RKO (cell line): ENCODE results near the gene NDUFB10.

Experiments used
- DNase-seq: peaks from one replicate; pipeline ENCODE4 v3.0.0-alpha.2; 2016; ENCODE audit warnings: low spot score

The NDUFB10 gene

GRCh38 chr16:1971796-1972489 lies 12.6 kb downstream of the NDUFB10 start, which contains the start of gene TBL3:
TBL3 (plus strand) TSS chr16:1972053; CDS start chr16:1972165, 112 bp downstream.
- DNase-seq, result peak; percentile 94

DNA sequence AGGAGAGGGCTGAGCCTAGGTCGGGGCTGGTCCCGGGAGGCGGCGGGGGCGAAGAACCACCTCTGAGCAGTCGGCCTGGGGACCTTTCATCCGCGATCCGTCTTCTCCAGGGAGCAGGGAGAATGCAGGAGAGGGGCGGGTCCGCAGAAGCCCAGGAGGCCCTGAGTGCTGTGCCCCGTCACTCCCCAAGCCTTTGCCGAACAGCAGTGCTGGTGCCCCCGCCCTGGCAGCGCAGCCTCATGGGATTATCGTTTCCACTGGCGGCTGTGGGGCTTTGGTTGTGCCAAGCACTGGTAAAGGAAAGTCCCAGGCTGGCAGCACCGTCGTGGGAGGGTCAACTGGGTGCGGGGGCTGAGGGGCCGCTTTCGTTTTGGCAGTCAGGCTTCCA lies 13.1 kb downstream of the NDUFB10 start:
- DNase-seq, result peak; percentile 67

DNA sequence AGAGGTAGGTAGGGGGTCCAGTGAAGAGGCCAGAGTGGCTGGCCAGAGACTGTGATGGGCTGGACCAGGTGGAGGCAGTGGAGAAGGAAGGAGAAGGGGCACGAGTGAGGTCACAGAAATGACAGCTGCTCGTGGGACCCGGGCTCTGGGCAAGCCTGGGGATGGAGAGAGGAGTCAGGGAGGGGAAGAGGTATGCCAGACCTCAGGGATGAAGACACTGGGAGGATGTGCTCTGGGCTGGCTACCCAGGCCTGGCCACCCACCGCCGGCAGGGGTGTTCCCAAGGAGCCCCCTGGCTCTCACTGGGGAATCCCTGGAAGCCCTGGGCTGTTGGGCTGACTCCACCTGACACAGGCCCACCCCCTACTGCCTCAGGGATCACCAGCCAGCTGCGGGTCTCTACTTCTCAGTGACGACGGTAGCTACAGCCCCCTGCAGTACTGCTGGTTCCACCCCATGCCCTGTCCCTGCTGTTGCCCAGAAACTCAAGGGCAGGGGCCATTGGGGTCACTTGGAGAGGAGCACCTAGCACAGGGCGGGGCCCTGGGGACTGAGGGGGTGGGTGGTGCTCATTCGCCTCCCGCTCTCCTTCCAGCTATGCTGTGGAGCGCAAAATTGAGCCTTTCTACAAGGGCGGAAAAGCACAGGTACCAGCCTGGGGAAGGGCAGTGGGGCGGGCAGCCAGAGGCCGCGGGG lies 14.3 kb downstream of the NDUFB10 start:
- no peak for DNase-seq

DNA sequence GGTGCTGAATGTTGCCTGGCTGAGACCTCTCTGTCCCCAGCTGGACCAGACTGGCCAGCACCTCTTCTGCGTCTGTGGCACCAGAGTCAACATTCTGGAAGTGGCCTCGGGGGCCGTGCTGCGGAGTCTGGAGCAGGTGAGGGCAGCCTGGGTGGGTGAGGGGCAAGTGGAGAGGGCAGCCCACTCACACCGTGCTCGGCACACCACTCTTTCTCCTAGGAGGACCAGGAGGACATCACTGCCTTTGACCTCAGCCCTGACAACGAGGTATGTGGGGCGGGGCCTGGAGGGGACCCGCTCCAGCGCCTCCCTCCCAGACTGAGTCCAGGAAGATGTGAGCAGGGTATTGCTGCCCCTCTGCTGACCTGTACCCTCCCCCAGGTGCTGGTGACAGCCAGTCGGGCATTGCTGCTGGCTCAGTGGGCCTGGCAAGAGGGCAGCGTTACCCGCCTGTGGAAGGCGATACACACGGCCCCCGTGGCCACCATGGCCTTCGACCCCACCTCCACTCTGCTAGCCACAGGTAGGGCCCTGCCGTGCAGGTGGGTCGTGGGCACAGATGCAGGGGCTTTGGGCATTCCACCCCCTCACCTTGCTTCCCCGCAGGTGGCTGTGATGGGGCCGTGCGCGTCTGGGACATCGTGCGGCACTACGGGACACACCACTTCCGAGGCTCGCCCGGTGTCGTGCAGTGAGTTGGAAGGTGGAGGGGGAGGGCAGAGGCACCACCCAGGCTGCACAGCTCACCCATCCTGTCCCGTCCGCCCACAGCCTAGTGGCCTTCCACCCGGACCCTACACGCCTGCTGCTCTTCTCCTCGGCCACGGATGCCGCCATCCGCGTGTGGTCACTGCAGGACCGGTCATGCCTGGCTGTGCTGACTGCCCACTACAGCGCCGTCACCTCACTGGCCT lies 15.1 kb downstream of the NDUFB10 start:
- DNase-seq, result no peak

GRCh38 chr16:1975432-1976215 lies 16.3 kb downstream of the NDUFB10 start:
- DNase-seq, result no peak

GRCh38 chr16:1976216-1976520 lies 16.8 kb downstream of the NDUFB10 start:
- DNase-seq, result no peak

- no peak for DNase-seq
Observed at GRCh38 chr16:1976951-1977874, 17.9 kb downstream of the NDUFB10 start.

DNA sequence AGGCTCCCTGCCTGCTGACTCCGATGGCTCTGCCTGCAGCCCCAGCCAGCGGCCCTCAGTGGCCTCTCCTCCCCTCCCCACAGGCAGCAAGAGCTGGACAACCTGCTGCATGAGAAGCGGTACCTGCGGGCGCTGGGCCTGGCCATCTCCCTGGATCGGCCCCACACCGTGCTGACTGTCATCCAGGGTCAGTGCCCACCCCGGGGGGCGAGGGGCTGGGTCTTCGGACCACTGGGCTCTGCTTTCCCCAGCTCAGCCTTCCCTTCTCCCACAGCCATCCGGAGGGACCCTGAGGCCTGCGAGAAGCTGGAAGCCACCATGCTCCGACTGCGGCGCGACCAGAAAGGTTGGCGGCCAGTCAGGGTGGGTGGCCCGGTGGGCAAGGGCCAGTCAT lies 18.5 kb downstream of the NDUFB10 start:
- DNase-seq, result no peak

GRCh38 chr16:1978476-1979120 lies 19.3 kb downstream of the NDUFB10 start:
- DNase-seq, result no peak

DNA sequence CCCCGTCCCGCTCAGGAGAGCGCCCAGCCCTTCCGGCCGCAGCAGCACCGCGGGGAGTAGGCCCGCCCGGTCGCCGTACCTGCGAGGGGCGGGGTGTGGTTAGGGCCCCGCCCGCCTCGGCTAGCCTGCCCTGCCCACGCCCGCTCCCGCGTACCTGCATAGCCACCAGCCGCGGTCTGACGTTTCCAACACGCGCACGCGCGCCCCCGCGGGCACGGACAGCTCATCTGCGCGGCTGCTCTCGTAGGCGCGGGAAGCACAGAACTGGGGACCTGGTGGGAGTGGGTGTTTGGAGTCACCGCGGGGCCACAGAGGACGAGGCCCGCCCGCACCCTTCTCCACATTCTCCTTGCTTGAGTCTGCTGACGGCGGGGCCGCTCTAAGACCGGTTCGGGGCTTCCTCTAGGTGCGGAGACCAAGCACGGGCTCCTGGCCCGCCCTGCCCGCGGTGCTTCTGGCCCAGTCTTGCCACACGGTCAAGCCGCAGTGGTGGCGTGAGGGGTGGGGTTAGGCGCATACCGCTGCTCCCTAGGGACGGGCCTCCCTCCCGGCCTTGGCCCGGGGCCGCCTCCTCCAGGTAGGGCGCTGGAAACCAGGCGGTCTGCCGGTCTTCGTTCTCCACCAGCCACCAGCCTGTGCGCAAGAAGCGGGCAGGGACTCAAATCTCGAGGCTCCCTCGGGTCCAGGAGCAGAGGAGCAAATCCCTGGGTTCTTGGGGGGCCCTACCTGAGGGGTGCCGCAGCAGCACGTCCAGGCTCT lies 20.1 kb downstream of the NDUFB10 start:
- no peak for DNase-seq

- no peak for DNase-seq
Observed at GRCh38 chr16:1980030-1980769, 20.9 kb downstream of the NDUFB10 start.

- no peak for DNase-seq
Observed at GRCh38 chr16:1980770-1981087, 21.4 kb downstream of the NDUFB10 start.

DNA sequence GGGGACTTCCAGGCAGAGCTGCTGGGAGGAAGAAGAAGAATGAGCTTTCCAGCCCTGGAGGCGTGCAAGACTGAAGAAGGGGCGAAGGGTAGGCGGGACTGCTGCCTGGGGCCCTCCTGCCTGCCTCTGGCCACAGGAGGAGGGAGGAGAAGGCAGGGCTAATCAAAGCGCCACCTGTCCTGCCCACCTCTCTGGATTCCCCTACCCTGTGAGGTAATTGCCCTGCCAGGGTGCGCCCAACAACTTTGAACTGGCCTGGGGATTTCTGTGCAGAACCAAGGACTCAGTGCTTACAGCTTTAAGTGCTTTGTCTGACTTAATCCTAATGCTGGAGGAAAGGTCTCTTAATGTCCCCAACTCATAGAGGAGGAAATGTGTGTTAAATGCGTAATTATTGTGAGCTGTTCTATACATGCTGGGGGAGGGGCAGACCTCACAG lies 22.1 kb downstream of the NDUFB10 start, which contains the start of gene NOXO1:
TSS of gene NOXO1 (minus strand) at position 72 of the 439 bp plus-strand sequence. CDS start 290 bp downstream, outside the sequence.
- DNase-seq, result no peak

DNA sequence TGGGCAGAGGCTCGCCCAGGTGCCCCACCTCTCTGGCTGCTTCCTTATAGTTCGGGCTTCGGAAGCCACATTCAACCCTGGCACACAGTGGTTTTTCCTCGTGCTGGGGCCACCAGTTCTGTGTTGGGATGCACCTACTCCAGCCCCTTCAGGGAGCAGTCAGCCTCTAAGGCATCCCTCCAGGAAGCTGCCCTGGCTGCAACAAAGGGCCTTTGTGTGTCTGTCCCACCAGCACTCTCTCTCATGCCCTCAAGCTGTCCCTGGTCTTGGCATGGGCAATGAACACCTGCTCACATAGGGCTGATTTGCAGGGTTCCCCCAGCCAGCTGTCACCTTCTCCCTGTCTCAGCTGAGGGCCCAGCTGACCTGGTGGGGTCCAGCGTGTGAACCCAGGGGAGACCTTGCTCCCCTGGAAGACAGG lies 22.7 kb downstream of the NDUFB10 start:
- no peak for DNase-seq

DNA sequence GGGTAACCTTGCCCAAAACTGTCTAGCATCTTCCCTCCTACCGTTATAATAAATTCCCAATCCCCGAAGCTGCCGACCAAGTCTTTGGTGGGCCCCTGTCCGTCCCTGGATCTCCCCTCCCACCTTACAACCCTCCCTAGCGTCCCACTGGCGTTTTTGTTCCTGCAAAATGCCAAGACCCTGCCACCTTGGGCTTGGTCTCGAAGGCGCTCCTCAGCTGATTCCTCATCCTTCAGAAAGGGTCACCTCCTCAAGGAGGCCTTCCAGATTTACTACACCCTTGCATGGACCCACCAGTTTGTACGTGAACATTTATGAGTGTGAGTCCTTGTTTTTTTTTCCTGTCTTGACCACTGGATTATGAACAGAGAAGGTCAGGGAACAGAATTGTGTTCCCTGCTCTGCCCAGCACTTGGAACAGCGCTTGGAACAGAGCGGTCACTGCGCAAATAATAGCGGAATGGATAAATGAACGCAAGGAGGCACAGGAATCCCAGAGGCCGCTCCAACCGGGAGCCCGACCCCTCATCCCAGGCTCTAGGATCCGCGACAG lies 23.7 kb downstream of the NDUFB10 start:
- DNase-seq, result peak; percentile 38

GRCh38 chr16:1983544-1984346 lies 24.4 kb downstream of the NDUFB10 start, which contains the start of gene GFER:
GFER (plus strand) TSS chr16:1984193; CDS start chr16:1984219, 26 bp downstream.
- DNase-seq, result peak; percentile 92
